Fibroblast of upper back skin (primary cell): ENCODE results near the gene ANTXR1.
"Not testable (repeated sequence)": the region's sequence is repeated elsewhere in the genome, so short reads cannot be mapped to it uniquely, and the experiment has no call there.

Source experiments
- DNase-seq: peaks from one replicate; pipeline ENCODE4 v3.0.0-alpha.2; 2013

ANTXR1 gene

GRCh38 chr2:69244882-69245281 lies 231.9 kb downstream of the ANTXR1 start:
- DNase-seq, result no peak

GRCh38 chr2:69247583-69247982 lies 234.6 kb downstream of the ANTXR1 start:
- DNase-seq, result no peak

- DNase-seq, result no peak
Measured at GRCh38 chr2:69248232-69248631, 235.3 kb downstream of the ANTXR1 start.

GRCh38 chr2:69250981-69251380 lies 238.0 kb downstream of the ANTXR1 start:
- DNase-seq, result no peak

- DNase-seq, result no peak
Measured at GRCh38 chr2:69251943-69252342, 239.0 kb downstream of the ANTXR1 start.

GRCh38 chr2:69253112-69253511 lies 240.1 kb downstream of the ANTXR1 start:
- DNase-seq, result peak; percentile 20

GRCh38 chr2:69253611-69254301 lies 240.8 kb downstream of the ANTXR1 start:
- peak; percentile 96 for DNase-seq

GRCh38 chr2:69255760-69256159 lies 242.8 kb downstream of the ANTXR1 start:
- no peak for DNase-seq

- DNase-seq, result not testable (repeated sequence)
Measured at GRCh38 chr2:69259994-69260591, 247.1 kb downstream of the ANTXR1 start.

GRCh38 chr2:69260666-69261065 lies 247.7 kb downstream of the ANTXR1 start:
- DNase-seq, result no peak

GRCh38 chr2:69269330-69269729 lies 256.4 kb downstream of the ANTXR1 start:
- DNase-seq, result peak; percentile 35

- peak; percentile 91 for DNase-seq
Measured at GRCh38 chr2:69271831-69272257, 258.9 kb downstream of the ANTXR1 start.

GRCh38 chr2:69272803-69273471 lies 260.0 kb downstream of the ANTXR1 start:
- DNase-seq, result peak; percentile 40

GRCh38 chr2:69275490-69275889 lies 262.5 kb downstream of the ANTXR1 start:
- no peak for DNase-seq

- no peak for DNase-seq
Measured at GRCh38 chr2:69278366-69278765, 265.4 kb downstream of the ANTXR1 start.

GRCh38 chr2:69279211-69279610 lies 266.2 kb downstream of the ANTXR1 start:
- DNase-seq, result peak; percentile 19

GRCh38 chr2:69279931-69280681 lies 267.1 kb downstream of the ANTXR1 start:
- DNase-seq, result peak; percentile 14

GRCh38 chr2:69280796-69281412 lies 267.9 kb downstream of the ANTXR1 start:
- no peak for DNase-seq

GRCh38 chr2:69285379-69285894 lies 272.5 kb downstream of the ANTXR1 start:
- no peak for DNase-seq

- DNase-seq, result no peak
Measured at GRCh38 chr2:69287544-69287943, 274.6 kb downstream of the ANTXR1 start.

- DNase-seq, result no peak
Measured at GRCh38 chr2:69288429-69288828, 275.4 kb downstream of the ANTXR1 start.

- peak; percentile 85 for DNase-seq
Measured at GRCh38 chr2:69291004-69291650, 278.1 kb downstream of the ANTXR1 start.
